Subcutaneous adipose tissue (tissue), 4 donors: ENCODE results near the gene PSMC2. TPM values are rescaled to one million over a fixed set of nuclear protein-coding genes. Genes with fewer than 3 reads are reported as not detected.

Source experiments
- total RNA-seq, 4 donors: library from RNA; depleted of rRNA; stranded (reverse); fragments of >200 nt; gene quantifications; one replicate each; pipeline ENCODE4 v1.1.0, GENCODE V29; 2016
- TF ChIP-seq, protein P1 (sequence below): fragments of 450-650 bp; IDR thresholded peaks from one replicate; pipeline ENCODE4 v1.5.1; 2016; ENCODE audit warnings: low read depth, mild to moderate bottlenecking, control low read depth, antibody characterized with exemption, moderate library complexity

Gene PSMC2
- 100 to 1,000 TPM in 2 of 4 donors, 10 to 100 TPM in 2; 60.8 to 116 (median 97.0) TPM for total RNA-seq

DNA sequence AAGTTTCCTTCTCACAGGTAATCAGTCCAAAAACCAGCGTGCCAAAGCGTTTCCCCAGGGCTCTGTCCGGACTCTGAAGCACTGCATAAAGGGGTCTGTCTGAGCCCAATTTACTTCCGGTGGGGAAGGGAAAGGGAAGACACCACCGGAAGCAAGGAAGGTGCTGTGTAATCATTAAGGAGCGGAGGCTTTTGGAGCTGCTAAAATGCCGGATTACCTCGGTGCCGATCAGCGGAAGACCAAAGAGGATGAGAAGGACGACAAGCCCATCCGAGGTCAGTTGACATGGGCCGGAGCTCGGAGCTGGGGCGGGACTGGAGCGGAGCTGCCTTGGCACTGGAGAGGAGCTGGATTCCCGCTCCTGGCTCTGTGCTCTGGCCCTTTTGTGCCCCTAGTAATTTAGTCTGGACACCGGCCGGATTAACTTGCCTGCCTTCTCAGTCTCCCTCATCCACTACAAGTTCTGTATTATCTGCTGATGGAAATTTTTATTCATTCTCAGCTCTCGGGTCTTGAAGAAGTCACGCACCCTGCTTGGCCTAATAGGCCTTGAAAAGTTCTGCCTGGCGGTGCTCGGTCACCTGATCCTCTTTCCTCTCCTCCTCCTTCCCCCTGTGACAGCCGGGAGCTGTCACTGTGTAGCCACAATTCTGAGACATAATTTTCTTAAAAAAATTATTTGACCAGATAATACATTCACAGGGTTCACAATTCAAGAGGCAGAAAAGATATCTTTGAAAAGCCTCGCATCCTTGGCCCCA lies at the start of gene PSMC2:
Gene PSMC2 (plus strand): TSS at position 137 of the 761 bp plus-strand sequence. CDS start 69 bp downstream, at position 206.
- TF ChIP-seq, protein P1, sequence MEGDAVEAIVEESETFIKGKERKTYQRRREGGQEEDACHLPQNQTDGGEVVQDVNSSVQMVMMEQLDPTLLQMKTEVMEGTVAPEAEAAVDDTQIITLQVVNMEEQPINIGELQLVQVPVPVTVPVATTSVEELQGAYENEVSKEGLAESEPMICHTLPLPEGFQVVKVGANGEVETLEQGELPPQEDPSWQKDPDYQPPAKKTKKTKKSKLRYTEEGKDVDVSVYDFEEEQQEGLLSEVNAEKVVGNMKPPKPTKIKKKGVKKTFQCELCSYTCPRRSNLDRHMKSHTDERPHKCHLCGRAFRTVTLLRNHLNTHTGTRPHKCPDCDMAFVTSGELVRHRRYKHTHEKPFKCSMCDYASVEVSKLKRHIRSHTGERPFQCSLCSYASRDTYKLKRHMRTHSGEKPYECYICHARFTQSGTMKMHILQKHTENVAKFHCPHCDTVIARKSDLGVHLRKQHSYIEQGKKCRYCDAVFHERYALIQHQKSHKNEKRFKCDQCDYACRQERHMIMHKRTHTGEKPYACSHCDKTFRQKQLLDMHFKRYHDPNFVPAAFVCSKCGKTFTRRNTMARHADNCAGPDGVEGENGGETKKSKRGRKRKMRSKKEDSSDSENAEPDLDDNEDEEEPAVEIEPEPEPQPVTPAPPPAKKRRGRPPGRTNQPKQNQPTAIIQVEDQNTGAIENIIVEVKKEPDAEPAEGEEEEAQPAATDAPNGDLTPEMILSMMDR = no peak

DNA sequence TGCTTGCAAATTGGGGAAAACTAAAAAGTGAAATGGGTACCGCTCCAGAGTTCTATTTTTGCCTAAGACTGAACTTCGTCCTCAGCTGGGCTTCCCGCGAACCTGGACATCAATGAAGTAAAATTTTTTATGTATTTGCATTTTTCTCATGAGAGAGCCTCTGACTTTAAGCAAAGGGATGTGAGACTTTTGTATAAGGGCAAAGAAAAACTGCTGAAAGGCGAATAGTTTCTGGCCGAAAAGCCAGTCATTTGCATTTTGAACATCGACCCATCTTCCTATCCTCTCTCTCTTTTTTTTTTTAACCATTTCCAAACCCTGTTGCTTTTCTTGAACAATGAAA lies 49.6 kb upstream of the PSMC2 start:
- TF ChIP-seq, protein P1 = no peak

DNA sequence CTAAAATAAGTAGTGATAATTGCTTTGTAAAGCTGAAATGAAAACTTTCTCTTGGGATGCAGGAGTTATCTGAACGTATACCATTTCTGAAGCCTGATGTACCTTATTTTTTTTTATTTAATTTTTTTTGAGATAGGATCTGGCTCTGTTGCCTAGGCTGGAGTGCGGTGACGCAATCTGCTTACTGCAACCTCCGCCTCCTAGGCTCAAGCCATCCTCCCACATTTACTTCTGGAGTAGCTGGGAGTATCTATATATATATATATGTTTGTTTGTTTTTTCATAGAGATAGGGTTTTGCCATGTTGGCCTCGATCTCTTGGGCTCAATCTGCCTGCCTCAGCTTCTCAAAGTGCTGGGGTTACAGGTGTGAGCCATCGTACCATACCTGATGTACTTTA lies 47.8 kb upstream of the PSMC2 start:
- TF ChIP-seq, protein P1 = no peak

DNA sequence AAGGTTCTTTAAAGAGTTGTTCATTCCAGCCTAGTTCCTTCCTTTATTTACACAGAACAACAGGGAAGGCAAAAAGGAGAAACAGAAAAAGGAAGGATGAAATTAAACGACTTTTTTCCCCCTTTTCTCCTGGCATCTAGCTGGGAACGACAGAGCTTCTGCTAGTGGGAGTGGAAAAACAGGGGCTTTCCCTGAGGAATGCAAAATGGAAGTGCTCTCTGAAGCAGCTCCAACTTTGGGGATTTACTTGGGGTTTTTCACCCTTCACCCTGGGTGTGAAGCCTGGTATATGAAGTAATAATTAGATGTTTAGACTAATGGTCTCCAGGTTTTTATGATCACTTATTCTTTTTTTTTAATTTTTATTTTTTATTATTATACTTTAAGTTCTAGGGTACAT lies 46.0 kb upstream of the PSMC2 start:
- TF ChIP-seq, protein P1 = no peak

DNA sequence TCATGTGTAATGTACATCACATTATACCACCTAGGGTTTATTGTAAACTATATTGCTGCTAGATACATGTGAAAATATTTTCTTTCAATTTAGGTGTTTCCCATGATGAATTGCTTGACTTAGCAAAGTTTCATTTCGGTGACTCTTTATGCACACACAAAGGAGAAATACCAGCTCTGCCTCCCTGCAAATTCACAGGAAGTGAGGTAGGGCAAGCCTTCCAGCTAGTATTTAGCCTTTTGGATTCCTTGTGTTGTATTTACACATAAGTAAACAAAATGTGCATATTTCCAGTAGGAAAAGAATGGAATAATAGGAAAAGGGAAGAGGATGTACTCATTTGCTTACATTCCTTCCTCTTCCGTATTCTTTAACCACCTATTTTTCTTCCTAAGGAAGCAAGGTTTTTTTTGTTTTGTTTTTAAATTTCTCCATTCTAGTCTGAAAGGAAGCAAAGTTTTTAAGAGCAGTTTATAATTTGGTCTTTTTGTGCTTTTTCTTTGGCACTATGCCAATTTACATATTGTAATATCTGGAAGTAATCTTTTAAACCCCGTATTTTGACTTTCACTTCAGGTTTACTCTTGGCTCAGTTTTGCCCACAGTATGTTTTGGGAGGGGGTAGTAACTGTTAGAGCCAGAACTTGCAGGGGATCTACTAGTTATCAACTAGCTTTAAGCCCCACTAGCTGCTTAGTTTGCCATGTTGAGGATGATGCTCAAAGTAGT lies 39.8 kb upstream of the PSMC2 start:
- TF ChIP-seq, protein P1 = no peak

DNA sequence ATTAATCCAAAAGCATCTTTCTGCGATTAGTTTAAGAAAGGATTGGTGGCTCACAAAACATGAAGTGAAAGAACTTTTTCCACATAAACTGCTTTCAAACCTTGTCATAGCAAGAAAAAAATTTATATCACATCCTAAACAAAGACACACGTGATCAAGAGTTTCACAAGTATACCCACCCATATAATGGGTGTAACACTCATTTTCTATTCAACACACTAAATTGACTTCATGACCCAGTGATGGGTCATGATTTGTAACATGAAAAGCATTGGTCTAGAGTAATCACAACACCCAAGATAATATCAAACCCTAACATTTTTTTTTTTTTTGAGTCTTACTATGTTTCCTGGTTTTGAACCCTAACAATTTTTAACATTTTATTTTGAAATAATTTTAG lies 32.6 kb upstream of the PSMC2 start:
- TF ChIP-seq, protein P1 = no peak

DNA sequence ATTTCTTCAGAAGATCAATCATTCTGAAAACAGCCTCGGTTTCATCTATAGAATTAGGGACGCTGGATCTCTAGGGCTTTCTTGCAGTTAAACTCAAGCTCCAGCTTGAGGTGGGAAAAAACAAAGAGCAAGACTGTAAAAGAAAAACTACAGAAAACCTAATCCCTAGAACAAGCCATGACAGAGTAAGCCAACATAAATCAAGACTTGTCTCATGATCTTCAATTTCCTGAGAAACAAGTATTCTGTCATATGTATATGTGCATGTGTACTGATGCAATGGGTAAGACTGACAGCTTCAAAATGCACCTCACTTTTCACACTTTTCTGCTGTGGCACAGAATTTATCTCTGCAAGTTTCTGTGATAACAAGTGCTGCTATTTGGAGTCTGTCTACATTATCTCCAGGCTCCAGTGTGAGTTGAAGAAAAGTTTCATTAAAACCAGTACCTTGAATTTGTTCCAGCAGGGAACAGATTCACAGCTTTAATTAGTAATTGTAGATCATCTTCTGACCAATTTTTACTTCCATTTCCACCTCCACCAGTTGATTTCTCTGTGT lies 31.0 kb upstream of the PSMC2 start:
- TF ChIP-seq, protein P1 = no peak
